ENCODE results near the gene GAN.
"Not testable (repeated sequence)": the region's sequence is repeated elsewhere in the genome, so short reads cannot be mapped to it uniquely, and the experiment has no call there.

The GAN gene

GRCh38 chr16:81421536-81421935 is 106.8 kb downstream of the GAN start:
- H3K4me1 Mint-ChIP-seq: no peaks in the 10 kb centered on the region
- H3K4me3 Mint-ChIP-seq: no peak overlapping the region
- H3K36me3 Mint-ChIP-seq (ENCODE audit: low read depth): no peaks in the 10 kb centered on the region
- H3K27ac Mint-ChIP-seq: no peak overlapping the region
- no peak for TF ChIP-seq CTCF (IDR thresholded peaks at IDR 0.05; ENCODE audit: unreplicated experiment in 3 of 3)
- peaks cover 10% of the 10 kb centered on the region for H3K9me3 Mint-ChIP-seq
- H3K27me3 Mint-ChIP-seq (ENCODE audit: low read depth): peaks cover 11% of the 10 kb centered on the region

GRCh38 chr16:81422153-81422552 is 107.4 kb downstream of the GAN start:
- H3K36me3 Mint-ChIP-seq (ENCODE audit: low read depth); H3K27ac Mint-ChIP-seq; H3K4me1 Mint-ChIP-seq; H3K9me3 Mint-ChIP-seq; H3K4me3 Mint-ChIP-seq: not testable (repeated sequence)
- peaks cover 10% of the 10 kb centered on the region for H3K27me3 Mint-ChIP-seq (ENCODE audit: low read depth)

GRCh38 chr16:81424771-81425170 is 110.0 kb downstream of the GAN start:
- Mint-ChIP-seq H3K36me3 (ENCODE audit: low read depth) (no peaks in the 10 kb centered on the region), H3K9me3 (peaks cover 10% of the 10 kb centered on the region), H3K4me1 (no peaks in the 10 kb centered on the region), H3K27me3 (ENCODE audit: low read depth) (peaks cover 8% of the 10 kb centered on the region), H3K4me3 (no peak overlapping the region), H3K27ac (no peak overlapping the region)
- no peak for TF ChIP-seq CTCF (IDR thresholded peaks at IDR 0.05; ENCODE audit: unreplicated experiment in 3 of 3)

GRCh38 chr16:81427219-81427618 is 112.5 kb downstream of the GAN start:
- no peak overlapping the region for H3K27ac Mint-ChIP-seq
- peaks cover 12% of the 10 kb centered on the region for H3K27me3 Mint-ChIP-seq (ENCODE audit: low read depth)
- peaks cover 5% of the 10 kb centered on the region for H3K4me1 Mint-ChIP-seq
- no peak overlapping the region for H3K4me3 Mint-ChIP-seq
- TF ChIP-seq CTCF (IDR thresholded peaks at IDR 0.05; ENCODE audit: unreplicated experiment in 3 of 3): no peak
- H3K36me3 Mint-ChIP-seq (ENCODE audit: low read depth): no peaks in the 10 kb centered on the region
- H3K9me3 Mint-ChIP-seq: peaks cover 2% of the 10 kb centered on the region

- Mint-ChIP-seq H3K4me3 (no peak overlapping the region), H3K4me1 (peaks cover 5% of the 10 kb centered on the region), H3K27ac (peak overlapping the region in 1 of 3 experiments; percentile 22), H3K9me3 (no peaks in the 10 kb centered on the region), H3K36me3 (ENCODE audit: low read depth) (no peaks in the 10 kb centered on the region), H3K27me3 (ENCODE audit: low read depth) (peaks cover 13% of the 10 kb centered on the region)
- TF ChIP-seq CTCF (IDR thresholded peaks at IDR 0.05; ENCODE audit: unreplicated experiment in 3 of 3): peak; percentile 14 to 39 (median 21)
Measured at GRCh38 chr16:81429045-81429521, 114.3 kb downstream of the GAN start.

GRCh38 chr16:81431554-81432353 is 117.0 kb downstream of the GAN start:
- H3K27me3 Mint-ChIP-seq (ENCODE audit: low read depth): peaks cover 13% of the 10 kb centered on the region
- no peak overlapping the region for H3K27ac Mint-ChIP-seq
- H3K36me3 Mint-ChIP-seq (ENCODE audit: low read depth): no peaks in the 10 kb centered on the region
- no peak for TF ChIP-seq CTCF (IDR thresholded peaks at IDR 0.05; ENCODE audit: unreplicated experiment in 3 of 3)
- H3K4me1 Mint-ChIP-seq: peaks cover 5% of the 10 kb centered on the region
- no peaks in the 10 kb centered on the region for H3K9me3 Mint-ChIP-seq
- no peak overlapping the region for H3K4me3 Mint-ChIP-seq
